Esophagus (tissue), 2 donors: Measurements from ENCODE around the gene CHST11. TPM values are rescaled to one million over a fixed set of nuclear protein-coding genes. Genes with fewer than 3 reads are reported as not detected.

Experiments used
- H3K27ac ChIP-seq, 2 donors: one replicate each; pipeline ENCODE4 v1.5.1; 2013; ENCODE audit warnings: low read depth in 2 of 2, mild to moderate bottlenecking in 2 of 2, inconsistent platforms in 1 of 2, low read length in 1 of 2, moderate library complexity in 1 of 2
- H3K27me3 ChIP-seq, 2 donors: one replicate each; pipeline ENCODE4 v1.6.1; 2013; ENCODE audit warnings: low read length in 2 of 2, control low read depth in 1 of 2, mild to moderate bottlenecking in 1 of 2; ENCODE audit not compliant: insufficient read depth in 2 of 2, control insufficient read depth in 1 of 2
- H3K36me3 ChIP-seq, 2 donors: one replicate each; pipeline ENCODE4 v1.6.1; 2013; ENCODE audit warnings: low read length in 1 of 2; ENCODE audit not compliant: control insufficient read depth in 2 of 2, insufficient read depth in 2 of 2
- H3K4me1 ChIP-seq, 2 donors: one replicate each; pipeline ENCODE4 v1.6.1; 2013; ENCODE audit warnings: low read length in 1 of 2; ENCODE audit not compliant: control insufficient read depth in 2 of 2, insufficient read depth in 2 of 2
- H3K4me3 ChIP-seq, 2 donors: one replicate each; pipeline ENCODE4 v1.5.1; 2013; ENCODE audit warnings: low read length in 2 of 2, mild to moderate bottlenecking in 2 of 2, low read depth in 1 of 2, moderate library complexity in 1 of 2
- H3K9me3 ChIP-seq, 2 donors: one replicate each; pipeline ENCODE4 v1.6.1; 2013; ENCODE audit warnings: mild to moderate bottlenecking in 2 of 2, low read depth in 1 of 2, low read length in 1 of 2, moderate library complexity in 1 of 2; ENCODE audit not compliant: control insufficient read depth in 2 of 2, insufficient read depth in 1 of 2
- WGBS, 2 donors: extraction: QIAGEN DNeasy Blood & Tissue Kit; methylation state at CpG; one replicate each; pipeline ENCODE4 v1.1.7; 2013; 5-methylcytosine and 5-hydroxymethylcytosine counted together
- polyA plus RNA-seq, 2 donors: library from polyadenylated mRNA; stranded (reverse); fragments of 200-250 nt; gene quantifications; one replicate each; pipeline ENCODE4 v1.2.3, GENCODE V29; 2013
- donor health status: healthy with polysubstance abuse.
- donor health status: Bipolar disorder and iron deficiency.

CHST11 gene
- polyA plus RNA-seq, 2 donors: 0.53 to 1.4 TPM

DNA sequence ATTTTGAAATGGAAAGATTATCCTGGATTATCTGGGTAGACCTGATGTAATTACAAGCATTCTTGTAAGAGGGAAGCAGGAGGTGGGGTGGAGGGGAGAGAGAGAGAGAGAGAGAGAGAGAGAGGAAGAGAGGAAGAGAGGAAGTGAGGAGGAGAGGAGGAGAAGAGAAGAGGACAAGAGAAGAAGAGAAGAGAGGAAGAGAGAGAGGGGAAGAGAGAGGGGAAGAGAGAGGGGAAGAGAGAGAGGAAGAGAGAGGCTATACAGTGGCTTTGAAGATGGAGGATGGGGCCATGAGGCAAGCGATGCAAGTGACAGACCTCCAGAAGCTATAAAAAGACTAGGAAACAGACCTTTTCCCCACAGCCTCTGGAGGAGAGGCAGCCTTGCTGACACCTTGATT is 13.7 kb upstream of the CHST11 start:
- no peak overlapping the region for H3K27ac ChIP-seq
- WGBS, 2 donors: 73 to 75% methylated on average over 1 of the region's 1 CpG
- H3K4me1 ChIP-seq: no peaks in the 10 kb centered on the region
- H3K9me3 ChIP-seq: no peaks in the 10 kb centered on the region
- H3K36me3 ChIP-seq: no peaks in the 10 kb centered on the region
- no peak overlapping the region for H3K4me3 ChIP-seq
- no peaks in the 10 kb centered on the region for H3K27me3 ChIP-seq

DNA sequence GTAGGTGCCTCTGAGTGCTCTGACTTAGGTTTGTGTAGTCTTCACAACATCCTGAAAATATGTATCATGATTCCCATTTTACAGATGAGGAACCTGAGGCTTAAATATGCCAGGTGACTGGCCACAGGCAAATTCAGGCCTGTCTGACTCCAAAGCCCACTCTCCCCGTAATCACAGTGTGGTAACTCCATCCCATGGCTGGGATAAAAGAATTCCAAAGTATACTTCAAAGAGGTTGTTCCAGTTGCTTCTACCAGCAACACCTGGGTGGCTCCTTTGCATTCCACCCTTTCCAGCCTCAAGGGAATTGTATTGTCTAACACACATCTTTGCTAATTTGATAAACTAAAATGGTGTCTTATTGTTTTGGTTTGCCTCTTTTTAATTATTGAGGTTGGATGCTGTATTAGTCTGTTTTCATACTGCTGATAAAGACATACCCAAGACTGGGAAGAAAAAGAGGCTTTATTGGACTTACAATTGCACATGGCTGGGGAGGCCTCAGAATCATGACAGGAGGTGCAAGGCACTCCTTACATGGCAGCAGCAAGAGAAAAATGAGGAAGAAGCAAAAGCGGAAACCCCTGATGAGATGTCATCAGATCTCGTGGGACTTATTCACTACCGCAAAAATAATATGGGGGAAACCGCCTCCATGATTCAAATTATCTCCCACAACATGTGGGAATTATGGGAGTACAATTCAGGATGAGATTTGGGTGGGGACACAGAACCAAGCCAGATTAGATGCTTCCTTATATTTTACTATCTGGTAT is 9.9 kb upstream of the CHST11 start:
- H3K4me1 ChIP-seq: no peaks in the 10 kb centered on the region
- H3K36me3 ChIP-seq: no peaks in the 10 kb centered on the region
- H3K27ac ChIP-seq: no peak overlapping the region
- WGBS, 2 donors: 92 to 94% methylated on average over 5 of the region's 5 CpGs
- H3K4me3 ChIP-seq: no peak overlapping the region
- no peaks in the 10 kb centered on the region for H3K9me3 ChIP-seq
- no peaks in the 10 kb centered on the region for H3K27me3 ChIP-seq

DNA sequence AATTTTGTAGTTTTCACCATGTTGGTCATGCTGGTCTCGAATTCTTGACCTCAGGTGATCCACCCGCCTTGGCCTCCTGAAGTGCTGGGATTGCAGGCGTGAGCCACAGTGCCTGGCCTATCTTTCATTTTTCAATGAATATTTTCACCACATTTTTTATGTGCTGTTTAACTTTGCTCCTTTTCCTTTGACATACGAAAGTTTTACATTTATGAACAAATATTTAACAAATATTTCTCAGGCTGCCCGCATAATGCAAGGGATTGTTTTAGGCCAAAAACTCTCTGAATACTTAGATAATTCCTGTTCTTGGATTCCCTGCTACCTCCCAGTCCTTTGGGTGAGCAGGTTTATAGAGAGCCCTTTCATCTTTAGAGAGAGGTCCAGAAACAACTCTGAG is 8.7 kb upstream of the CHST11 start:
- Histone ChIP-seq H3K27me3 (no peaks in the 10 kb centered on the region), H3K27ac (no peak overlapping the region), H3K4me3 (no peak overlapping the region), H3K9me3 (no peaks in the 10 kb centered on the region), H3K4me1 (no peaks in the 10 kb centered on the region), H3K36me3 (no peaks in the 10 kb centered on the region)
- WGBS, 2 donors: 83% methylated on average over 5 of the region's 5 CpGs

DNA sequence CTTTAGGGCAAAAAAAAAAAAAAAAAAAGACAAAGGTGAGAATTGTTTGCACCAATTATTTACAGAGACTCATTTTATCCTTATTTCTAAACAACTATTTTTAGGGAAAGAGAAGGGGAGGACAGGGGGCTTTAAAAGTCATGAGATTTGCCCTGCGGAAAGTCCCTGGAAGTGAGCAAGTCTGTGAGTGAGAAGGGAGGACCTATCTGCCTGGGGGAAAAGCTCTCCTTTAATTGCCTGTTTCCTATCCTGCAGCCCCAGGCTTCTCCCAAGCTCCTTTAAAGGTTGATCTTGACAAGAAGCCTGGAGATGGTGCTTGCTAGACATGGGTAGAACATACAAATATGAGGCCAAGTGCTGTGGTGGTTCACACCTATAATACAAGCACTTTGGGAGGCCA is 8.3 kb upstream of the CHST11 start:
- H3K36me3 ChIP-seq: no peaks in the 10 kb centered on the region
- no peaks in the 10 kb centered on the region for H3K9me3 ChIP-seq
- no peaks in the 10 kb centered on the region for H3K27me3 ChIP-seq
- H3K27ac ChIP-seq: no peak overlapping the region
- 94 to 96% methylated on average over 1 of the region's 1 CpG for WGBS, 2 donors
- no peaks in the 10 kb centered on the region for H3K4me1 ChIP-seq
- no peak overlapping the region for H3K4me3 ChIP-seq

DNA sequence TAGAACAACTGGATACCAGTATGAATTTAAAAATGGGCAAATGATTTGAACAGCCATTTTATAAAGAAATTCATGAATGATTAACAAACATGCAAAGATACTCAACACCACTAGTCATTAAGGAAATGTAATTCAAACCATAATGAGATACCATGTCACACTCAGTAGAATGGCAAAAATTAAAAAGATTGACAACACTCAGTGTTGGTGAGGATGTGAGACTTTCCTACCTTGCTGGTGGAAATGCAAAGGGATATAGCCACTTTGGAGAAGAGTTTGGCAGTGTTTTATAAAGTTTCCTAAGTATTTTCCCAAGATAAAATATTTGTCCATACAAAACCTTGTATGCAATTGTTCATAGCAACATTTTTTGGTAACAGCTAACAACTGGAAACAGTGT is 6.0 kb upstream of the CHST11 start:
- no peak overlapping the region for H3K4me3 ChIP-seq
- H3K27ac ChIP-seq: no peak overlapping the region
- H3K27me3 ChIP-seq: no peaks in the 10 kb centered on the region
- H3K36me3 ChIP-seq: no peaks in the 10 kb centered on the region
- no peaks in the 10 kb centered on the region for H3K9me3 ChIP-seq
- peaks cover 0 to 4% of the 10 kb centered on the region in 2 donors for H3K4me1 ChIP-seq

DNA sequence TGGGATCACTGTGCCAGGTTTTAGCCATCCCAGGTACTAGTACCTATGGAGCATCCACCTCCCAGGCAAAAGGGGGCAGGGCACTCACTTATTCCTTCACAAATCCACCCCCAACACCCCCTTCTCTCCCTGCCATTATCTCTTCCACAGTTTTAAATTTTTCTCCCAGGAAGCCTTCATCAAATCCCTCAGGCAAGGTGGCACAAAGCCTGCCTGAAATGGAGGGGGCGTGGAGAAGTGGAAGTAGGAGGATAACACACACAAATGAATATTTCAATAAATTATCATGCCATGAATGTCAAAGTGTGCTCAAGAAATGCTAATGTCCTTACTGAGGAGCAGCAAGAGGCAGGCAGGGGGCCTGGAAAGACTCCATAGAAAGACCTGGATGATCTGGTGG is 4.7 kb upstream of the CHST11 start:
- H3K36me3 ChIP-seq: no peaks in the 10 kb centered on the region
- no peak overlapping the region for H3K27ac ChIP-seq
- H3K4me3 ChIP-seq: no peak overlapping the region
- peaks cover 0 to 4% of the 10 kb centered on the region in 2 donors for H3K4me1 ChIP-seq
- H3K27me3 ChIP-seq: no peaks in the 10 kb centered on the region
- H3K9me3 ChIP-seq: no peaks in the 10 kb centered on the region
- 83 to 87% methylated on average over 1 of the region's 1 CpG for WGBS, 2 donors

DNA sequence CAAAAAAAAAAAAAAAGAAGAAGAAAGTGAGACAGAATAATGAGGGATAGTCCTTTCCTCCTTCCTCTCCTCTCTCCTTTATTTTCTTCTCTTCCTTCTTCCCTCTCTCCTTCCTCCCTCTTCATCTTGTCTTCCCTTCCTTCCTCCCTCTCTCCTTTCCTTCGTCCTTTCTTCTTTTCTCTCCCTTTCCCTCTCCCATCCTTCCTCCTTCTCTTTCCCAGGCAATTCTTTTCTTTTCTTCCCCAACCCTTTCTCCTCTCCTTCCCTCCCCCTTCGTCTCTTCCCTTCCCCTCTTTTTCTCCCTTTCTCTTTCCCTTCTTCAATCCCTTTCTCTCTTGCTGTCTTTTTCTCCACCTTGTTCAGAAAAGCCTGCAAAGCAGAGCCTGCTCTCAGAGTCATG is 3.6 kb upstream of the CHST11 start:
- H3K4me3 ChIP-seq: no peak overlapping the region
- no peaks in the 10 kb centered on the region for H3K36me3 ChIP-seq
- H3K27me3 ChIP-seq: no peaks in the 10 kb centered on the region
- 83 to 85% methylated on average over 2 of the region's 2 CpGs for WGBS, 2 donors
- H3K9me3 ChIP-seq: no peaks in the 10 kb centered on the region
- no peak overlapping the region for H3K27ac ChIP-seq
- H3K4me1 ChIP-seq: peaks cover 0 to 4% of the 10 kb centered on the region in 2 donors

DNA sequence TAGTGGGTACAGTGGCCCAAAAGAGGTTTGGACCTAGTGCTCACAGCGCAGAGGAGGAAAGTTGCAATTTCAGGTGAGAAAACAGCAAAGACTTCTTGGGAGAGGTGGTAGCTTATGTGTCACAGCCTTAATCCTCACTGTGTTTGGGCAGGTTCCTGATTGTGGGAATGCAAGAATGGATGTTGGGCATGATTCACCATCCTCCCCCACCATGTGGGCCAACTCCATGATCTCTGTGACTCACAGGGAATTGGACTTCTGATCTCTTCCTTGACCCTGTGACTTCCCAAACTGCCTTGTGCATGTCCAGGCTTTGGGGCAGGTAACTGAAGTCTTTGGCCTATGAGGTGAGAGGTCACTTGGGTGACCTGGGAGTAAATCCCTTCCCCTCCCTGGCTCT is 1.8 kb upstream of the CHST11 start:
- H3K4me1 ChIP-seq: peaks cover 0 to 4% of the 10 kb centered on the region in 2 donors
- WGBS, 2 donors: 79 to 80% methylated on average over 1 of the region's 1 CpG

DNA sequence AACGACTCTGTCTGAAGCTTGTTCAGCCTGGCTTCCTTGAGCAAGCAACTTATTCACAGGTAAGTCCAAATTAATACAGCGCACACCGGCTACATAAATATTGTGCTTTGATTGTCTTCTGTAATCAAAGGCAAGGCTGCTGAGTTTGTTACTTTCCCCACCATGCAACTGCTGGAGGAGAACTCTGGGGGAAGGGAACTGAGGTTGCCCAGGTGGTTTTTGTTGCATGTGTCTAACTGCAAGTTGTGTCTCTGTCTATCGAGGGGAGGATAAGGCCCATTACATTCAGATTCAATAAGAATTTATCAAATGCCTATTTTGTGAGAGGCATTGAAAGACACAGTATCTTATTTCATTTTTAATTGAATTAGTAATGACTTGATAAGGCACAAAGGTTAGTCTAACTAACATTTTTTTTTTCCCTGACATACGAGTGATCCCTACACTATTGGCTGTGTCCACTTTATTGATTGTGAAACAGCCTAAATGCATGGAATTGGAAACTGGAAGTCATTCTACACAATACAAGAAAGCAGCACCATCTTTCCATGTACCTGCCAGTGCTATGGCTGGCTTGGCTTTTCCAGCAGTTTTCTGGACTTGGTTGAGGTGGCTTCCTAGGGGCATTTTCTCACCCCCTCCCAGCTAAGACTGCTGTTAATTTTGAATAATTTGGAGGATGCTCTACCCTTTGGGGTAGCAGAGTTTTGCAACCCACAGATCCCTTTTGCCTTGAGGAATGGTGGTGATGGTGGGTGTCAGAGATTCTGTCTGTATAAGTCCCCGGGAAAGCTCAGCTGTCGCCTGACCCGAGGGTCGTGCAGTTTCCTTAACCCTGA is 951 bp upstream of the CHST11 start:
- Histone ChIP-seq H3K36me3 (no peaks in the 10 kb centered on the region), H3K9me3 (no peaks in the 10 kb centered on the region), H3K27ac (peak overlapping the region in 1 of 2 donors; percentile 33), H3K27me3 (no peaks in the 10 kb centered on the region), H3K4me1 (peaks cover 0 to 4% of the 10 kb centered on the region in 2 donors), H3K4me3 (peak overlapping the region; percentile 68 to 82)
- WGBS, 2 donors: 28 to 33% methylated on average over 9 of the region's 9 CpGs

More for the DNA sequence above, 1.8 kb upstream of the CHST11 start:
- H3K36me3 ChIP-seq: no peaks in the 10 kb centered on the region
- no peak overlapping the region for H3K27ac ChIP-seq
- H3K27me3 ChIP-seq: no peaks in the 10 kb centered on the region
- no peaks in the 10 kb centered on the region for H3K9me3 ChIP-seq
- H3K4me3 ChIP-seq: no peak overlapping the region
